ENCODE results near the gene BTAF1. TPM values are rescaled to one million over a fixed set of nuclear protein-coding genes. Genes with fewer than 3 reads are reported as not detected.
"Not testable (repeated sequence)": the region's sequence is repeated elsewhere in the genome, so short reads cannot be mapped to it uniquely, and the experiment has no call there.

BTAF1 gene
- total RNA-seq, 1 donor from 2014 or later: 29.2 TPM

DNA sequence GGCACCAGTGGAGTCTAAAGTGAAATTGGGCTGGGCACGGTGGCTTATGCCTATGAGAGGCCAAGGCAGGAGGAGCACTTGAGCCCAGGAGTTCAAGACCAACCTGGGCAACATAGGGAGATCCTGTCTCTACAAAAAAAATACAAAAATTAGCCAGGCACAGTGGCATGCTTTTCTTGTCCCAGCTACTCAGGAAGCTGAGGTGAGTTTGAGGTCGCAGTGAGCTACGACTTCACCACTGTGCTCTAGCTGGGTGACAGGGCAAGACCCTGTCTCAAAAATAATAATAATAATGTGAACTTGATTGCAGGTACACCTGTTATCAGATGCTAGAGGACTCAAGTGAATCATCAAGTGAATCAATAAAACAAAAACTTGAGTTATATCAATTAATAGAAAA is 108.0 kb downstream of the BTAF1 start:
- no peaks in the 10 kb centered on the region for H4K20me1 ChIP-seq (ENCODE audit: insufficient read depth, low read length)
- H3K9ac ChIP-seq (ENCODE audit: low read length): no peak overlapping the region
- no peaks in the 10 kb centered on the region for H3K9me3 ChIP-seq (ENCODE audit: insufficient read depth, low read depth, low read length)
- no peak for DNase-seq (ENCODE audit: low read depth)
- no peak overlapping the region for H2AFZ ChIP-seq (ENCODE audit: low read depth, low read length)
- no peak for FAIRE-seq
- H3K79me2 ChIP-seq (ENCODE audit: insufficient read depth, low read length): no peaks in the 10 kb centered on the region
- H3K4me1 ChIP-seq (ENCODE audit: insufficient read depth, low read length): no peaks in the 10 kb centered on the region
- H3K4me2 ChIP-seq (ENCODE audit: low read length): no peak overlapping the region
- Mint-ChIP-seq H3K9me3 (ENCODE audit: unreplicated experiment) (no peaks in the 10 kb centered on the region), H3K27ac (ENCODE audit: unreplicated experiment) (no peak overlapping the region), H3K27me3 (ENCODE audit: low read depth, unreplicated experiment) (no peaks in the 10 kb centered on the region), H3K4me1 (ENCODE audit: low read depth, unreplicated experiment) (no peaks in the 10 kb centered on the region), H3K4me3 (ENCODE audit: unreplicated experiment) (no peak overlapping the region), H3K36me3 (ENCODE audit: low read depth, unreplicated experiment) (peaks cover 10% of the 10 kb centered on the region)
- no peak overlapping the region for H3K4me3 ChIP-seq (ENCODE audit: insufficient read depth, low read depth, low read length)
- peaks cover 24% of the 10 kb centered on the region for H3K36me3 ChIP-seq (ENCODE audit: insufficient read depth, low read length)
- no peaks in the 10 kb centered on the region for H3K27me3 ChIP-seq (ENCODE audit: insufficient read depth, low read length)
- no peak overlapping the region for H3K27ac ChIP-seq (ENCODE audit: low read depth, low read length)
- TF ChIP-seq, protein P1, sequence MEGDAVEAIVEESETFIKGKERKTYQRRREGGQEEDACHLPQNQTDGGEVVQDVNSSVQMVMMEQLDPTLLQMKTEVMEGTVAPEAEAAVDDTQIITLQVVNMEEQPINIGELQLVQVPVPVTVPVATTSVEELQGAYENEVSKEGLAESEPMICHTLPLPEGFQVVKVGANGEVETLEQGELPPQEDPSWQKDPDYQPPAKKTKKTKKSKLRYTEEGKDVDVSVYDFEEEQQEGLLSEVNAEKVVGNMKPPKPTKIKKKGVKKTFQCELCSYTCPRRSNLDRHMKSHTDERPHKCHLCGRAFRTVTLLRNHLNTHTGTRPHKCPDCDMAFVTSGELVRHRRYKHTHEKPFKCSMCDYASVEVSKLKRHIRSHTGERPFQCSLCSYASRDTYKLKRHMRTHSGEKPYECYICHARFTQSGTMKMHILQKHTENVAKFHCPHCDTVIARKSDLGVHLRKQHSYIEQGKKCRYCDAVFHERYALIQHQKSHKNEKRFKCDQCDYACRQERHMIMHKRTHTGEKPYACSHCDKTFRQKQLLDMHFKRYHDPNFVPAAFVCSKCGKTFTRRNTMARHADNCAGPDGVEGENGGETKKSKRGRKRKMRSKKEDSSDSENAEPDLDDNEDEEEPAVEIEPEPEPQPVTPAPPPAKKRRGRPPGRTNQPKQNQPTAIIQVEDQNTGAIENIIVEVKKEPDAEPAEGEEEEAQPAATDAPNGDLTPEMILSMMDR (IDR thresholded peaks at IDR 0.05; ENCODE audit: insufficient read depth, low read depth, low read length): no peak
- no peak for TF ChIP-seq EZH2 (IDR thresholded peaks at IDR 0.05; ENCODE audit: insufficient read depth, low read length)

GRCh38 chr10:92033070-92033469 is 109.5 kb downstream of the BTAF1 start:
- not testable (repeated sequence) for H3K4me1 ChIP-seq (ENCODE audit: insufficient read depth, low read length); H3K27ac ChIP-seq (ENCODE audit: low read depth, low read length); H3K4me3 Mint-ChIP-seq (ENCODE audit: unreplicated experiment); H3K27me3 ChIP-seq (ENCODE audit: insufficient read depth, low read length); H3K79me2 ChIP-seq (ENCODE audit: insufficient read depth, low read length); H3K36me3 Mint-ChIP-seq (ENCODE audit: low read depth, unreplicated experiment); FAIRE-seq; DNase-seq (ENCODE audit: low read depth); H3K9me3 Mint-ChIP-seq (ENCODE audit: unreplicated experiment); H2AFZ ChIP-seq (ENCODE audit: low read depth, low read length); H3K4me3 ChIP-seq (ENCODE audit: insufficient read depth, low read depth, low read length); H3K9ac ChIP-seq (ENCODE audit: low read length); H3K4me1 Mint-ChIP-seq (ENCODE audit: low read depth, unreplicated experiment); H3K27me3 Mint-ChIP-seq (ENCODE audit: low read depth, unreplicated experiment); H3K9me3 ChIP-seq (ENCODE audit: insufficient read depth, low read depth, low read length); H4K20me1 ChIP-seq (ENCODE audit: insufficient read depth, low read length); H3K27ac Mint-ChIP-seq (ENCODE audit: unreplicated experiment); H3K4me2 ChIP-seq (ENCODE audit: low read length)
- peaks cover 12% of the 10 kb centered on the region for H3K36me3 ChIP-seq (ENCODE audit: insufficient read depth, low read length)

GRCh38 chr10:92038949-92039348 is 115.4 kb downstream of the BTAF1 start:
- no peak overlapping the region for H3K27ac Mint-ChIP-seq (ENCODE audit: unreplicated experiment)
- no peaks in the 10 kb centered on the region for H3K4me1 Mint-ChIP-seq (ENCODE audit: low read depth, unreplicated experiment)
- Histone ChIP-seq H3K27ac (ENCODE audit: low read depth, low read length) (no peak overlapping the region), H3K4me2 (ENCODE audit: low read length) (no peak overlapping the region), H3K79me2 (ENCODE audit: insufficient read depth, low read length) (no peaks in the 10 kb centered on the region), H4K20me1 (ENCODE audit: insufficient read depth, low read length) (no peaks in the 10 kb centered on the region), H3K36me3 (ENCODE audit: insufficient read depth, low read length) (no peaks in the 10 kb centered on the region), H3K4me1 (ENCODE audit: insufficient read depth, low read length) (no peaks in the 10 kb centered on the region), H2AFZ (ENCODE audit: low read depth, low read length) (no peak overlapping the region), H3K4me3 (ENCODE audit: insufficient read depth, low read depth, low read length) (no peak overlapping the region), H3K9me3 (ENCODE audit: insufficient read depth, low read depth, low read length) (no peaks in the 10 kb centered on the region), H3K27me3 (ENCODE audit: insufficient read depth, low read length) (no peaks in the 10 kb centered on the region), H3K9ac (ENCODE audit: low read length) (no peak overlapping the region)
- no peak overlapping the region for H3K4me3 Mint-ChIP-seq (ENCODE audit: unreplicated experiment)
- TF ChIP-seq EZH2 (IDR thresholded peaks at IDR 0.05; ENCODE audit: insufficient read depth, low read length): no peak
- TF ChIP-seq, protein P1 (IDR thresholded peaks at IDR 0.05; ENCODE audit: insufficient read depth, low read depth, low read length): no peak
- no peak for FAIRE-seq
- DNase-seq (ENCODE audit: low read depth): no peak
- peaks cover 3% of the 10 kb centered on the region for H3K36me3 Mint-ChIP-seq (ENCODE audit: low read depth, unreplicated experiment)
- no peaks in the 10 kb centered on the region for H3K27me3 Mint-ChIP-seq (ENCODE audit: low read depth, unreplicated experiment)
- H3K9me3 Mint-ChIP-seq (ENCODE audit: unreplicated experiment): no peaks in the 10 kb centered on the region

Measured in astrocyte (in vitro differentiated cells and primary cell).